Ovary (tissue), 9 donors: Measurements from ENCODE around the gene ATXN10. TPM values are rescaled to one million over a fixed set of nuclear protein-coding genes. Genes with fewer than 3 reads are reported as not detected.
"Not testable (repeated sequence)": the region's sequence is repeated elsewhere in the genome, so short reads cannot be mapped to it uniquely, and the experiment has no call there.

ENCODE experiments used
- DNase-seq, 5 donors: peaks; one replicate each; pipeline ENCODE4 v3.0.0-alpha.2; 2019 to 2020
- H3K27ac ChIP-seq, 2 donors: fragments of 200-600 bp; one replicate each; pipeline versions ENCODE4 v1.5.1 to v1.8.0; 2019 to 2022
- H3K27me3 ChIP-seq: fragments of 200-600 bp; one replicate; pipeline ENCODE4 v1.8.0; 2022
- H3K36me3 ChIP-seq: fragments of 200-600 bp; sonication (generic); one replicate; pipeline ENCODE4 v1.5.1; 2019
- H3K4me1 ChIP-seq: one replicate; pipeline ENCODE4 v1.8.1; 2013; ENCODE audit warnings: mild to moderate bottlenecking, moderate library complexity; ENCODE audit not compliant: insufficient read depth
- H3K4me3 ChIP-seq: fragments of 200-600 bp; sonication (generic); one replicate; pipeline ENCODE4 v1.5.1; 2017
- H3K9me3 ChIP-seq, 2 donors: fragments of 200-600 bp in 1 of 2; sonication (generic) in 1 of 2; one replicate each; pipeline versions ENCODE4 v1.5.1 to v1.8.1; 2013 to 2019; ENCODE audit warnings: mild to moderate bottlenecking in 1 of 2, moderate library complexity in 1 of 2
- CTCF ChIP-seq, 3 donors: fragments of 450-650 bp in 2 of 3; fragments of 200-600 bp in 1 of 3; IDR thresholded peaks; one replicate each; pipeline versions ENCODE4 v1.5.1 to v1.8.0; 2016 to 2022; ENCODE audit warnings: antibody characterized with exemption in 3 of 3, mild to moderate bottlenecking in 1 of 3
- EP300 ChIP-seq: sonication (generic); formaldehyde crosslinking; IDR thresholded peaks from one replicate; pipeline ENCODE4 v1.6.1; 2017; ENCODE audit warnings: antibody characterized with exemption
- POLR2A ChIP-seq: fragments of 450-650 bp; IDR thresholded peaks from one replicate; pipeline ENCODE4 v1.6.1; 2017; ENCODE audit warnings: antibody characterized with exemption, mild to moderate bottlenecking, moderate library complexity
- WGBS, 3 donors: extraction: QIAGEN DNeasy Blood & Tissue Kit in 1 of 3; methylation state at CpG; one replicate each; pipeline versions ENCODE4 v1.1.5 to v1.1.7; 2013 to 2017; 5-methylcytosine and 5-hydroxymethylcytosine counted together
- intact Hi-C, 4 donors: fragments of 100-400 bp; cut with DNase I; formaldehyde crosslinking; loops; one replicate each; pipeline versions ENCODE4 v1.11.0 to v1.15.1; 2022 to 2023
- polyA plus RNA-seq, 2 donors: library from polyadenylated mRNA; stranded (reverse); fragments of 200-250 nt in 1 of 2; fragments of 350-450 nt in 1 of 2; fragmentation: Illumina TruSeq in 1 of 2; extraction: RNeasy Lipid Tissue Mini Kit (QIAGEN cat#74804) in 1 of 2; gene quantifications; one replicate each; pipeline ENCODE4 v1.2.3, GENCODE V29; 2013 to 2014
- total RNA-seq, 7 donors: library from RNA; depleted of rRNA in 2 of 7; stranded (reverse); fragments of >200 nt in 2 of 7; fragmentation: NEBNext Ultra II Directional in 3 of 7; extraction: Animal tissue kit (Norgen Biotek cat#: 25700) in 3 of 7; gene quantifications; one replicate each; pipeline versions ENCODE4 v1.1.0 to v1.2.4, GENCODE V29; 2016 to 2023
- donor health status: DM: no; HTN: no; CAD: no; lungs with moderate emphysema.
- donor health status: DM: no; HTN: no; CAD: no.
- donor health status: Bipolar disorder and iron deficiency.
- donor health status: DM: yes; HTN: yes; CAD: no.
- donor health status: DM: no; HTN: no; CAD: no.
- donor health status: DM: yes; HTN: yes; CAD: no.

ATXN10 gene
- total and polyA plus RNA-seq, 9 donors, result 77.4 to 241 (median 175) TPM

- 22 to 53% (median 50%) methylated on average over 1 of the region's 1 CpG for WGBS, 3 donors
These were observed 7.4 kb upstream of the ATXN10 start for GRCh38 chr22:45664136-45664646.

GRCh38 chr22:45667486-45667885 is 4.1 kb upstream of the ATXN10 start:
- Histone ChIP-seq H3K36me3 (no peaks in the 10 kb centered on the region), H3K27me3 (no peaks in the 10 kb centered on the region), H3K4me3 (no peak overlapping the region), H3K27ac (no peak overlapping the region), H3K4me1 (peaks cover 1% of the 10 kb centered on the region), H3K9me3 (peaks cover 0 to 5% of the 10 kb centered on the region in 2 donors)
- 79 to 92% (median 87%) methylated on average over 5 of the region's 5 CpGs for WGBS, 3 donors
- DNase-seq, result no peak
- intact Hi-C loops, result no loop called here
- TF ChIP-seq EP300 (no peak), CTCF (IDR thresholded peaks at IDR 0.05) (no peak), POLR2A (no peak)

More at GRCh38 chr22:45664136-45664646, 7.4 kb upstream of the ATXN10 start:
- Histone ChIP-seq H3K4me3 (no peak overlapping the region), H3K36me3 (no peaks in the 10 kb centered on the region), H3K27ac (no peak overlapping the region), H3K9me3 (peaks cover 0 to 5% of the 10 kb centered on the region in 2 donors), H3K27me3 (no peaks in the 10 kb centered on the region), H3K4me1 (no peaks in the 10 kb centered on the region)
- intact Hi-C loops, result no loop called here
- TF ChIP-seq POLR2A (no peak), CTCF (IDR thresholded peaks at IDR 0.05) (no peak), EP300 (no peak)
- DNase-seq, result no peak

GRCh38 chr22:45670363-45670762 is 1.3 kb upstream of the ATXN10 start:
- intact Hi-C loops, H3K27me3 ChIP-seq, H3K4me1 ChIP-seq, H3K27ac ChIP-seq, H3K4me3 ChIP-seq, H3K9me3 ChIP-seq, H3K36me3 ChIP-seq, DNase-seq: not testable (repeated sequence)
- WGBS, 3 donors, result 72 to 82% (median 76%) methylated on average over 2 of the region's 2 CpGs

- Histone ChIP-seq H3K27me3 (no peaks in the 10 kb centered on the region), H3K9me3 (no peaks in the 10 kb centered on the region), H3K36me3 (no peaks in the 10 kb centered on the region), H3K27ac (peak overlapping the region; percentile 88 to 89), H3K4me1 (peaks cover 3% of the 10 kb centered on the region), H3K4me3 (peak overlapping the region; percentile 68)
- TF ChIP-seq CTCF (IDR thresholded peaks at IDR 0.05) (no peak), POLR2A (no peak), EP300 (no peak)
- intact Hi-C loops, result no loop called here
- 2 to 3% (median 3%) methylated on average over 28 to 32 of the region's 32 CpGs for WGBS, 3 donors
- peak in 4 of 5 donors; percentile 14 to 77 (median 38) for DNase-seq
These were observed 452 bp upstream of the ATXN10 start for GRCh38 chr22:45670981-45671782.
